IMR-90 (cell line): ENCODE measurements around the gene FOXN3. TPM values are rescaled to one million over a fixed set of nuclear protein-coding genes. Genes with fewer than 3 reads are reported as not detected.

Source experiments
- ATAC-seq: fragments of 200-7000 bp; cut with Tn5 transposase; 2 replicates; pipeline ENCODE4 v1.9.1; 2020; ENCODE audit warnings: low read depth, mild to moderate bottlenecking, moderate library complexity
- BruUV-seq: library from RNA; stranded (reverse); fragments of 400-500 nt; replicated peaks from 2 replicates; lab custom pipeline; 2021; lab: Mats Ljungman, UMichigan
- CTCF ChIA-PET: fragments of 300-600 bp; formaldehyde crosslinking; extraction: SDS; loops from one replicate; lab custom pipeline; 2021; ENCODE audit warnings: antibody characterized with exemption; lab: Yijun Ruan, JAX
- POLR2A ChIA-PET: fragments of 300-600 bp; sonication (Branson Sonifier 250); formaldehyde crosslinking; loops from one replicate; lab custom pipeline; 2022; ENCODE audit warnings: antibody characterized with exemption; ENCODE audit not compliant: unreplicated experiment; lab: Charles Lee
- DNase-seq: peaks from one replicate; pipeline ENCODE4 v3.0.0; 2013
- H2AFZ ChIP-seq: replicated peaks from 2 replicates; pipeline ENCODE3; 2013; ENCODE audit warnings: low read length, mild to moderate bottlenecking; ENCODE audit not compliant: poor library complexity
- H2AK5ac ChIP-seq: 2 replicates; pipeline ENCODE4 v1.6.1; 2013; ENCODE audit warnings: low read depth, low read length, inconsistent platforms
- H2AK9ac ChIP-seq: replicated peaks from 2 replicates; pipeline ENCODE3; 2013; ENCODE audit warnings: mild to moderate bottlenecking, low read depth, low read length, moderate library complexity; ENCODE audit not compliant: poor library complexity
- H2BK120ac ChIP-seq: 2 replicates; pipeline ENCODE4 v1.6.1; 2013; ENCODE audit warnings: low read depth, low read length, inconsistent platforms
- H2BK15ac ChIP-seq: 3 replicates; pipeline ENCODE4 v1.6.1; 2013; ENCODE audit warnings: low read depth, low read length, inconsistent platforms
- H2BK20ac ChIP-seq: 2 replicates; pipeline ENCODE4 v1.6.1; 2013; ENCODE audit warnings: low read depth, mild to moderate bottlenecking, inconsistent platforms, low read length, moderate library complexity
- H2BK5ac ChIP-seq: 2 replicates; pipeline ENCODE4 v1.6.1; 2013; ENCODE audit warnings: mild to moderate bottlenecking, low read depth, low read length, inconsistent platforms; ENCODE audit not compliant: poor library complexity, severe bottlenecking
- H3K14ac ChIP-seq: replicated peaks from 2 replicates; pipeline ENCODE4 v1.6.1; 2013; ENCODE audit warnings: low read depth, low read length, inconsistent platforms
- H3K18ac ChIP-seq: 2 replicates; pipeline ENCODE4 v1.6.1; 2013; ENCODE audit warnings: low read depth, low read length, control low read depth
- H3K23ac ChIP-seq: 2 replicates; pipeline ENCODE4 v1.6.1; 2013; ENCODE audit warnings: low read depth, low read length, inconsistent platforms
- H3K27ac ChIP-seq: 2 replicates; pipeline ENCODE4 v1.5.1; 2013; ENCODE audit warnings: mild to moderate bottlenecking, control low read depth, low read length; ENCODE audit not compliant: insufficient read depth
- H3K27me3 ChIP-seq: 2 replicates; pipeline ENCODE4 v1.6.1; 2013; ENCODE audit warnings: low read length; ENCODE audit not compliant: control insufficient read depth, insufficient read depth
- H3K36me3 ChIP-seq: 2 replicates; pipeline ENCODE4 v1.6.1; 2013; ENCODE audit warnings: low read length, mixed read lengths; ENCODE audit not compliant: control insufficient read depth, insufficient read depth
- H3K4ac ChIP-seq: 2 replicates; pipeline ENCODE4 v1.6.1; 2013; ENCODE audit warnings: low read depth, low read length, inconsistent platforms
- H3K4me1 ChIP-seq: 2 replicates; pipeline ENCODE4 v1.6.1; 2013; ENCODE audit warnings: low read length, mixed read lengths; ENCODE audit not compliant: control insufficient read depth, insufficient read depth
- H3K4me2 ChIP-seq: 2 replicates; pipeline ENCODE4 v1.6.1; 2013; ENCODE audit warnings: low read depth, mild to moderate bottlenecking, control low read depth, low read length, moderate library complexity
- H3K4me3 ChIP-seq: 2 replicates; pipeline ENCODE4 v1.5.1; 2013; ENCODE audit warnings: low read depth, mild to moderate bottlenecking, control low read depth, low read length, moderate library complexity; ENCODE audit not compliant: insufficient read depth
- H3K56ac ChIP-seq: 2 replicates; pipeline ENCODE4 v1.6.1; 2013; ENCODE audit warnings: low read length, inconsistent platforms; ENCODE audit not compliant: insufficient read depth; ENCODE audit errors: extremely low read depth
- H3K79me1 ChIP-seq, 2 experiments: 2 replicates each; pipeline ENCODE4 v1.6.1; 2013; ENCODE audit warnings: low read length in 2 of 2, inconsistent platforms in 1 of 2, low read depth in 1 of 2
- H3K9ac ChIP-seq: 2 replicates; pipeline ENCODE4 v1.6.1; 2013; ENCODE audit warnings: low read depth, low read length, control low read depth
- H3K9me1 ChIP-seq: 2 replicates; pipeline ENCODE4 v1.6.1; 2013; ENCODE audit warnings: low read length, inconsistent platforms; ENCODE audit not compliant: insufficient read depth
- H3K9me3 ChIP-seq: 2 replicates; pipeline ENCODE4 v1.6.1; 2013; ENCODE audit warnings: low read length; ENCODE audit not compliant: control insufficient read depth, insufficient read depth
- H4K20me1 ChIP-seq: 2 replicates; pipeline ENCODE4 v1.6.1; 2013; ENCODE audit warnings: low read length, inconsistent platforms; ENCODE audit not compliant: insufficient read depth
- H4K5ac ChIP-seq: 2 replicates; pipeline ENCODE4 v1.6.1; 2013; ENCODE audit warnings: mild to moderate bottlenecking, low read depth, low read length, control low read depth
- H4K8ac ChIP-seq, 2 experiments: 2 replicates each; pipeline ENCODE4 v1.6.1; 2013; ENCODE audit warnings: low read depth in 2 of 2, low read length in 2 of 2, control low read depth in 1 of 2, inconsistent platforms in 1 of 2
- H4K91ac ChIP-seq: 2 replicates; pipeline ENCODE4 v1.6.1; 2013; ENCODE audit warnings: low read depth, low read length, inconsistent platforms; ENCODE audit not compliant: insufficient read depth
- RAD21 ChIP-seq: IDR thresholded peaks from 2 replicates; pipeline ENCODE4 v1.6.1; 2012; ENCODE audit warnings: low read length, improper control_type of control experiment
- WGBS, 2 experiments: methylation state at CpG; one replicate each; pipeline versions ENCODE4 v1.1.5 to v1.1.7; 2013; ENCODE audit warnings: missing lambda C conversion rate in 2 of 2; ENCODE audit not compliant: insufficient read length in 1 of 2; ENCODE audit errors: extremely low coverage in 2 of 2; 5-methylcytosine and 5-hydroxymethylcytosine counted together
- dilution Hi-C: fragments of 300-500 bp; cut with HindIII; formaldehyde crosslinking; loops from one replicate; pipeline ENCODE4 v1.14.3; 2018; ENCODE audit warnings: low sequenced_read_pairs; ENCODE audit not compliant: unreplicated experiment
- in situ Hi-C: fragments of 300-500 bp; cut with MboI; formaldehyde crosslinking; loops from 3 replicates; pipeline ENCODE4 v1.14.3; 2019; ENCODE audit warnings: low sequenced_read_pairs, inconsistent platforms, mixed read lengths
- intact Hi-C: fragments of 100-400 bp; cut with micrococcal nuclease; formaldehyde crosslinking; loops from 2 replicates; pipeline ENCODE4 v1.10.0; 2022
- polyA plus RNA-seq, 3 experiments: library from polyadenylated mRNA; depleted of rRNA; stranded (reverse); fragments of >200 nt; gene quantifications; 2 replicates each; pipeline ENCODE4 v1.2.3, GENCODE V29; 2012; ENCODE audit warnings: low replicate concordance in 1 of 3
- total RNA-seq: library from RNA; depleted of rRNA; stranded (reverse); fragments of >200 nt; gene quantifications from 2 replicates; pipeline ENCODE4 v1.2.3, GENCODE V29; 2012

Gene FOXN3
- total and polyA plus RNA-seq, 2 of the 4 experiments (the other 2 are of a cell fraction) = 22.6 to 33.7 TPM

- Histone ChIP-seq H3K18ac (no peak overlapping the region), H2BK15ac (no peak overlapping the region), H2AK9ac (no peak overlapping the region), H2BK120ac (no peak overlapping the region), H3K9me1 (no peaks in the 10 kb centered on the region), H4K5ac (no peak overlapping the region), H2AFZ (no peak overlapping the region), H3K36me3 (no peaks in the 10 kb centered on the region), H3K4ac (no peak overlapping the region), H3K4me1 (no peaks in the 10 kb centered on the region), H3K27ac (no peak overlapping the region), H3K27me3 (peaks cover 18% of the 10 kb centered on the region), H3K23ac (no peak overlapping the region), H2BK5ac (no peak overlapping the region), H4K91ac (no peak overlapping the region), H3K9ac (no peak overlapping the region), H3K14ac (no peak overlapping the region), H4K20me1 (no peaks in the 10 kb centered on the region), H4K8ac (no peak overlapping the region), H3K56ac (no peak overlapping the region), H3K4me3 (no peak overlapping the region), H3K79me1 (no peaks in the 10 kb centered on the region), H3K9me3 (peaks cover 5% of the 10 kb centered on the region; the same call in 1 of the 2 replicates), H3K4me2 (no peak overlapping the region), H2AK5ac (no peak overlapping the region), H2BK20ac (no peak overlapping the region)
- POLR2A ChIA-PET = no interaction called here
- ATAC-seq (no peak), DNase-seq (no peak)
- WGBS, 2 experiments = no CpG with 5 or more reads among the region's 5 CpGs
- CTCF ChIA-PET = no interaction called here
- TF ChIP-seq RAD21 = no peak
- no TSS peak for BruUV-seq
- in situ Hi-C loops = no loop called here
- intact Hi-C loops = no loop called here
- dilution Hi-C loops = no loop called here
These were observed 309.4 kb downstream of the FOXN3 start for GRCh38 chr14:89107626-89108025.
